T-helper 2 cell treated with Interferon-gamma antibody and Interleukin-4, amounts not matched to agents 5 μg/mL and 100 μg/mL, for 36 hours (primary cell): Measurements from ENCODE around the gene C3orf80.
A peak's percentile ranks its signal among the peaks of the same experiment; 100 is the strongest.
"Not testable (repeated sequence)": the region's sequence is repeated elsewhere in the genome, so short reads cannot be mapped to it uniquely, and the experiment has no call there.

ENCODE experiments used
- DNase-seq: peaks from one replicate; pipeline ENCODE4 v3.0.0; 2021; ENCODE audit warnings: low spot score
- H3K27ac Mint-ChIP-seq: one replicate; pipeline ENCODE4 v1.8.0; 2021; ENCODE audit warnings: mild to moderate bottlenecking, mixed read lengths
- H3K27me3 Mint-ChIP-seq: one replicate; pipeline ENCODE4 v1.8.0; 2021; ENCODE audit warnings: low read depth, mixed read lengths
- H3K36me3 Mint-ChIP-seq: one replicate; pipeline ENCODE4 v1.8.0; 2021; ENCODE audit warnings: low read depth, mixed read lengths
- H3K4me1 Mint-ChIP-seq: one replicate; pipeline ENCODE4 v1.8.0; 2021; ENCODE audit warnings: low read depth, mixed read lengths
- H3K4me3 Mint-ChIP-seq: one replicate; pipeline ENCODE4 v1.8.0; 2022; ENCODE audit warnings: mild to moderate bottlenecking, moderate library complexity, mixed read lengths
- H3K9me3 Mint-ChIP-seq: one replicate; pipeline ENCODE4 v1.8.0; 2021; ENCODE audit warnings: mixed read lengths

Gene C3orf80

GRCh38 chr3:160225176-160226025 lies at the start of gene C3orf80:
Gene C3orf80, plus strand, starts transcription at chr3:160225422. Its CDS starts 214 bp downstream, at chr3:160225636.
- H3K36me3 Mint-ChIP-seq, result no peaks in the 10 kb centered on the region
- peak within 1 kb of the TSS; percentile 79 for H3K4me3 Mint-ChIP-seq
- DNase-seq, result peak; percentile 59
- no peaks in the 10 kb centered on the region for H3K9me3 Mint-ChIP-seq
- no peak within 1 kb of the TSS for H3K27ac Mint-ChIP-seq
- peaks cover 18% of the 10 kb centered on the region for H3K4me1 Mint-ChIP-seq
- peaks cover 64% of the 10 kb centered on the region for H3K27me3 Mint-ChIP-seq

GRCh38 chr3:160176923-160177322 lies 48.3 kb upstream of the C3orf80 start:
- Mint-ChIP-seq H3K27ac (no peak overlapping the region), H3K9me3 (peaks cover 3% of the 10 kb centered on the region), H3K4me3 (no peak overlapping the region), H3K27me3 (peaks cover 17% of the 10 kb centered on the region), H3K36me3 (no peaks in the 10 kb centered on the region), H3K4me1 (peaks cover 4% of the 10 kb centered on the region)
- no peak for DNase-seq

- peaks cover 17% of the 10 kb centered on the region for H3K27me3 Mint-ChIP-seq
- H3K36me3 Mint-ChIP-seq, H3K27ac Mint-ChIP-seq, DNase-seq, H3K4me1 Mint-ChIP-seq, H3K4me3 Mint-ChIP-seq, H3K9me3 Mint-ChIP-seq: not testable (repeated sequence)
These were observed 46.6 kb upstream of the C3orf80 start for GRCh38 chr3:160178661-160179060.

- not testable (repeated sequence) for H3K4me3 Mint-ChIP-seq, H3K9me3 Mint-ChIP-seq, H3K4me1 Mint-ChIP-seq, H3K27ac Mint-ChIP-seq, DNase-seq, H3K36me3 Mint-ChIP-seq
- H3K27me3 Mint-ChIP-seq, result peaks cover 17% of the 10 kb centered on the region
These were observed 45.8 kb upstream of the C3orf80 start for GRCh38 chr3:160179403-160179802.

- H3K27me3 Mint-ChIP-seq, result peaks cover 17% of the 10 kb centered on the region
- H3K36me3 Mint-ChIP-seq, result no peaks in the 10 kb centered on the region
- no peak overlapping the region for H3K27ac Mint-ChIP-seq
- no peak overlapping the region for H3K4me3 Mint-ChIP-seq
- no peaks in the 10 kb centered on the region for H3K4me1 Mint-ChIP-seq
- peaks cover 3% of the 10 kb centered on the region for H3K9me3 Mint-ChIP-seq
- no peak for DNase-seq
These were observed 45.3 kb upstream of the C3orf80 start for GRCh38 chr3:160179906-160180305.

- Mint-ChIP-seq H3K4me3 (no peak overlapping the region), H3K9me3 (peaks cover 3% of the 10 kb centered on the region), H3K27ac (no peak overlapping the region), H3K36me3 (no peaks in the 10 kb centered on the region), H3K27me3 (peaks cover 17% of the 10 kb centered on the region), H3K4me1 (no peaks in the 10 kb centered on the region)
- no peak for DNase-seq
These were observed 44.5 kb upstream of the C3orf80 start for GRCh38 chr3:160180581-160181216.

GRCh38 chr3:160183345-160184076 lies 41.7 kb upstream of the C3orf80 start:
- H3K4me3 Mint-ChIP-seq, result no peak overlapping the region

GRCh38 chr3:160184655-160185054 lies 40.6 kb upstream of the C3orf80 start:
- Mint-ChIP-seq H3K27ac (no peak overlapping the region), H3K36me3 (no peaks in the 10 kb centered on the region), H3K4me3 (no peak overlapping the region), H3K4me1 (no peaks in the 10 kb centered on the region), H3K9me3 (no peaks in the 10 kb centered on the region), H3K27me3 (peaks cover 22% of the 10 kb centered on the region)
- no peak for DNase-seq

More at GRCh38 chr3:160183345-160184076, 41.7 kb upstream of the C3orf80 start:
- Mint-ChIP-seq H3K9me3 (no peaks in the 10 kb centered on the region), H3K36me3 (no peaks in the 10 kb centered on the region), H3K27me3 (peaks cover 24% of the 10 kb centered on the region), H3K27ac (no peak overlapping the region), H3K4me1 (no peaks in the 10 kb centered on the region)
- DNase-seq, result no peak

GRCh38 chr3:160185751-160186150 lies 39.5 kb upstream of the C3orf80 start:
- Mint-ChIP-seq H3K4me3 (no peak overlapping the region), H3K27me3 (peaks cover 15% of the 10 kb centered on the region), H3K4me1 (no peaks in the 10 kb centered on the region), H3K36me3 (no peaks in the 10 kb centered on the region), H3K9me3 (no peaks in the 10 kb centered on the region), H3K27ac (no peak overlapping the region)
- DNase-seq, result no peak

GRCh38 chr3:160187288-160187687 lies 37.9 kb upstream of the C3orf80 start:
- Mint-ChIP-seq H3K9me3 (no peaks in the 10 kb centered on the region), H3K36me3 (no peaks in the 10 kb centered on the region), H3K27me3 (peaks cover 6% of the 10 kb centered on the region), H3K4me1 (no peaks in the 10 kb centered on the region), H3K4me3 (no peak overlapping the region), H3K27ac (no peak overlapping the region)
- no peak for DNase-seq

- H3K27me3 Mint-ChIP-seq, result no peaks in the 10 kb centered on the region
- H3K4me3 Mint-ChIP-seq, result no peak overlapping the region
- no peak overlapping the region for H3K27ac Mint-ChIP-seq
- no peaks in the 10 kb centered on the region for H3K36me3 Mint-ChIP-seq
- H3K9me3 Mint-ChIP-seq, result no peaks in the 10 kb centered on the region
- peaks cover 13% of the 10 kb centered on the region for H3K4me1 Mint-ChIP-seq
- DNase-seq, result no peak
These were observed 32.8 kb upstream of the C3orf80 start for GRCh38 chr3:160192310-160193029.

GRCh38 chr3:160193644-160194192 lies 31.5 kb upstream of the C3orf80 start:
- H3K4me1 Mint-ChIP-seq, result peaks cover 13% of the 10 kb centered on the region
- H3K9me3 Mint-ChIP-seq, result no peaks in the 10 kb centered on the region
- no peaks in the 10 kb centered on the region for H3K27me3 Mint-ChIP-seq
- no peak overlapping the region for H3K27ac Mint-ChIP-seq
- H3K4me3 Mint-ChIP-seq, result no peak overlapping the region
- DNase-seq, result no peak
- H3K36me3 Mint-ChIP-seq, result no peaks in the 10 kb centered on the region

- Mint-ChIP-seq H3K36me3 (no peaks in the 10 kb centered on the region), H3K4me1 (peaks cover 13% of the 10 kb centered on the region), H3K27ac (no peak overlapping the region), H3K27me3 (no peaks in the 10 kb centered on the region), H3K4me3 (no peak overlapping the region), H3K9me3 (no peaks in the 10 kb centered on the region)
- no peak for DNase-seq
These were observed 30.8 kb upstream of the C3orf80 start for GRCh38 chr3:160194438-160194837.
